ENCODE data around the gene TMEM101. TPM values are rescaled to one million over a fixed set of nuclear protein-coding genes. Genes with fewer than 3 reads are reported as not detected.
"Not testable (repeated sequence)": the region's sequence is repeated elsewhere in the genome, so short reads cannot be mapped to it uniquely, and the experiment has no call there.

TMEM101 gene
- total RNA-seq, 2 experiments from 2014 or later: 27.6 to 28.2 TPM

- ChIA-PET POLR2A (interaction anchor here (0.6 kb wide), 1 partner anchor 496 kb away, joined by 3 read pairs; the partner anchor contains the start of gene DHX8), CTCF (interaction anchor here (1.2 to 1.4 kb wide), 2 partner anchors 36 to 70 kb away, joined by 3 to 5 read pairs; no protein-coding TSS in a partner anchor)
- H3K36me3 Mint-ChIP-seq: no peaks in the 10 kb centered on the region
Observed at GRCh38 chr17:43979671-43980070, 35.1 kb downstream of the TMEM101 start.

GRCh38 chr17:43979011-43979410 lies 35.8 kb downstream of the TMEM101 start:
- Mint-ChIP-seq H3K27ac (no peak overlapping the region), H3K36me3 (no peaks in the 10 kb centered on the region), H3K4me3 (no peak overlapping the region), H3K4me1 (ENCODE audit: low read depth) (no peaks in the 10 kb centered on the region), H3K9me3 (no peaks in the 10 kb centered on the region), H3K27me3 (peaks cover 23% of the 10 kb centered on the region)
- DNase-seq: no peak
- ChIA-PET POLR2A (no interaction called here), CTCF (interaction anchor here (0.7 to 1.4 kb wide), 3 partner anchors 35 to 69 kb away, joined by 3 to 5 read pairs (median 3); partner anchors contain the start of gene TMEM101)
- intact Hi-C loops (cut with micrococcal nuclease): no loop called here

More at GRCh38 chr17:43979671-43980070, 35.1 kb downstream of the TMEM101 start:
- peaks cover 29% of the 10 kb centered on the region for H3K27me3 Mint-ChIP-seq
- H3K9me3 Mint-ChIP-seq: no peaks in the 10 kb centered on the region
- H3K27ac Mint-ChIP-seq: no peak overlapping the region
- intact Hi-C loops (cut with micrococcal nuclease): no loop called here
- H3K4me3 Mint-ChIP-seq: no peak overlapping the region
- DNase-seq: no peak
- H3K4me1 Mint-ChIP-seq (ENCODE audit: low read depth): no peaks in the 10 kb centered on the region

GRCh38 chr17:43978078-43978477 lies 36.7 kb downstream of the TMEM101 start:
- Mint-ChIP-seq H3K4me3 (no peak overlapping the region), H3K27me3 (peaks cover 18% of the 10 kb centered on the region), H3K4me1 (ENCODE audit: low read depth) (no peaks in the 10 kb centered on the region), H3K27ac (no peak overlapping the region), H3K36me3 (no peaks in the 10 kb centered on the region), H3K9me3 (no peaks in the 10 kb centered on the region)
- intact Hi-C loops (cut with micrococcal nuclease): no loop called here
- POLR2A ChIA-PET: no interaction called here
- DNase-seq: no peak
- CTCF ChIA-PET: no interaction called here

GRCh38 chr17:43976963-43977837 lies 37.6 kb downstream of the TMEM101 start:
- POLR2A ChIA-PET: no interaction called here
- no peak for DNase-seq
- Mint-ChIP-seq H3K9me3 (no peaks in the 10 kb centered on the region), H3K4me3 (no peak overlapping the region), H3K4me1 (ENCODE audit: low read depth) (no peaks in the 10 kb centered on the region), H3K27me3 (peaks cover 11% of the 10 kb centered on the region), H3K27ac (no peak overlapping the region), H3K36me3 (no peaks in the 10 kb centered on the region)
- intact Hi-C loops (cut with micrococcal nuclease): no loop called here
- CTCF ChIA-PET: no interaction called here

- no peak overlapping the region for H3K27ac Mint-ChIP-seq
- no peaks in the 10 kb centered on the region for H3K36me3 Mint-ChIP-seq
- peaks cover 5% of the 10 kb centered on the region for H3K27me3 Mint-ChIP-seq
- H3K4me3 Mint-ChIP-seq: no peak overlapping the region
- intact Hi-C loops (cut with micrococcal nuclease): no loop called here
- POLR2A ChIA-PET: no interaction called here
- CTCF ChIA-PET: interaction anchor here (0.8 kb wide), 1 partner anchor 98 kb away, joined by 3 read pairs; no protein-coding TSS in a partner anchor
- no peaks in the 10 kb centered on the region for H3K9me3 Mint-ChIP-seq
- no peak for DNase-seq
- H3K4me1 Mint-ChIP-seq (ENCODE audit: low read depth): peaks cover 2% of the 10 kb centered on the region
Observed at GRCh38 chr17:43975898-43976297, 38.9 kb downstream of the TMEM101 start.

GRCh38 chr17:43974382-43975266 lies 40.1 kb downstream of the TMEM101 start:
- intact Hi-C loops (cut with micrococcal nuclease): no loop called here
- ChIA-PET CTCF (interaction anchor here (0.6 to 0.8 kb wide), 2 partner anchors 96 to 299 kb away, joined by 3 to 4 read pairs; no protein-coding TSS in a partner anchor), POLR2A (no interaction called here)

GRCh38 chr17:43972444-43973212 lies 42.1 kb downstream of the TMEM101 start:
- H3K4me3 Mint-ChIP-seq; H3K36me3 Mint-ChIP-seq; H3K27ac Mint-ChIP-seq; intact Hi-C loops (cut with micrococcal nuclease); H3K4me1 Mint-ChIP-seq (ENCODE audit: low read depth); DNase-seq; H3K27me3 Mint-ChIP-seq; H3K9me3 Mint-ChIP-seq: not testable (repeated sequence)
- POLR2A ChIA-PET: interaction anchor here (0.8 kb wide), 1 partner anchor 11 kb away, joined by 3 read pairs; no protein-coding TSS in a partner anchor
- CTCF ChIA-PET: interaction anchor here (0.6 to 1.3 kb wide), 2 partner anchors 21 to 29 kb away, joined by 3 to 4 read pairs; no protein-coding TSS in a partner anchor

More at GRCh38 chr17:43974382-43975266, 40.1 kb downstream of the TMEM101 start:
- Mint-ChIP-seq H3K27ac (no peak overlapping the region), H3K9me3 (no peaks in the 10 kb centered on the region), H3K4me3 (no peak overlapping the region), H3K36me3 (no peaks in the 10 kb centered on the region), H3K4me1 (ENCODE audit: low read depth) (peaks cover 2% of the 10 kb centered on the region), H3K27me3 (peaks cover 3% of the 10 kb centered on the region)
- no peak for DNase-seq

GRCh38 chr17:43971436-43971835 lies 43.3 kb downstream of the TMEM101 start:
- H3K27ac Mint-ChIP-seq; H3K4me1 Mint-ChIP-seq (ENCODE audit: low read depth); H3K36me3 Mint-ChIP-seq; H3K9me3 Mint-ChIP-seq; intact Hi-C loops (cut with micrococcal nuclease); DNase-seq; H3K4me3 Mint-ChIP-seq; H3K27me3 Mint-ChIP-seq: not testable (repeated sequence)
- POLR2A ChIA-PET: interaction anchor here (0.8 kb wide), 1 partner anchor 12 kb away, joined by 3 read pairs; no protein-coding TSS in a partner anchor
- CTCF ChIA-PET: interaction anchor here (0.6 to 1.3 kb wide), 2 partner anchors 28 to 130 kb away, joined by 3 to 4 read pairs; no protein-coding TSS in a partner anchor

GRCh38 chr17:43970366-43970765 lies 44.4 kb downstream of the TMEM101 start:
- no peak for DNase-seq
- ChIA-PET POLR2A (no interaction called here), CTCF (interaction anchor here (1.3 kb wide), 1 partner anchor 26 kb away, joined by 4 read pairs; no protein-coding TSS in a partner anchor)
- Mint-ChIP-seq H3K4me1 (ENCODE audit: low read depth) (peaks cover 2% of the 10 kb centered on the region), H3K27ac (no peak overlapping the region), H3K4me3 (no peak overlapping the region), H3K9me3 (no peaks in the 10 kb centered on the region), H3K27me3 (peaks cover 3% of the 10 kb centered on the region), H3K36me3 (no peaks in the 10 kb centered on the region)
- intact Hi-C loops (cut with micrococcal nuclease): no loop called here

- DNase-seq: no peak
- POLR2A ChIA-PET: no interaction called here
- Mint-ChIP-seq H3K36me3 (no peaks in the 10 kb centered on the region), H3K27me3 (peaks cover 3% of the 10 kb centered on the region), H3K27ac (no peak overlapping the region), H3K4me1 (ENCODE audit: low read depth) (peaks cover 2% of the 10 kb centered on the region), H3K9me3 (no peaks in the 10 kb centered on the region), H3K4me3 (no peak overlapping the region)
- CTCF ChIA-PET: interaction anchor here (1.1 to 1.5 kb wide), 3 partner anchors 23 to 90 kb away, joined by 3 read pairs; no protein-coding TSS in a partner anchor
- intact Hi-C loops (cut with micrococcal nuclease): no loop called here
Observed at GRCh38 chr17:43967251-43967875, 47.4 kb downstream of the TMEM101 start.

GRCh38 chr17:43966276-43966675 lies 48.5 kb downstream of the TMEM101 start:
- H3K9me3 Mint-ChIP-seq: no peaks in the 10 kb centered on the region
- H3K4me3 Mint-ChIP-seq: no peak overlapping the region
- H3K27me3 Mint-ChIP-seq: peaks cover 6% of the 10 kb centered on the region
- CTCF ChIA-PET: no interaction called here
- POLR2A ChIA-PET: no interaction called here
- H3K36me3 Mint-ChIP-seq: no peaks in the 10 kb centered on the region
- no peak overlapping the region for H3K27ac Mint-ChIP-seq
- intact Hi-C loops (cut with micrococcal nuclease): no loop called here
- DNase-seq: no peak
- no peaks in the 10 kb centered on the region for H3K4me1 Mint-ChIP-seq (ENCODE audit: low read depth)
